GM10847 (cell line): ENCODE results near the gene SAMD4A.

Source experiments
- POLR2A ChIP-seq: IDR thresholded peaks from 2 replicates; pipeline ENCODE4 v1.6.1; 2011; ENCODE audit not compliant: insufficient read length; ENCODE audit errors: extremely low read depth

Gene SAMD4A

GRCh38 chr14:54603362-54603761 is 36.4 kb downstream of the SAMD4A start:
- no peak for TF ChIP-seq POLR2A

GRCh38 chr14:54606178-54606577 is 39.2 kb downstream of the SAMD4A start:
- no peak for TF ChIP-seq POLR2A

- no peak for TF ChIP-seq POLR2A
These were observed 39.8 kb downstream of the SAMD4A start for GRCh38 chr14:54606631-54607133.

GRCh38 chr14:54609576-54609975 is 42.6 kb downstream of the SAMD4A start:
- no peak for TF ChIP-seq POLR2A

GRCh38 chr14:54610051-54610977 is 43.4 kb downstream of the SAMD4A start:
- no peak for TF ChIP-seq POLR2A

- no peak for TF ChIP-seq POLR2A
These were observed 47.4 kb downstream of the SAMD4A start for GRCh38 chr14:54614296-54614695.

GRCh38 chr14:54617467-54617866 is 50.5 kb downstream of the SAMD4A start:
- no peak for TF ChIP-seq POLR2A

GRCh38 chr14:54621686-54622085 is 54.8 kb downstream of the SAMD4A start:
- no peak for TF ChIP-seq POLR2A

- no peak for TF ChIP-seq POLR2A
These were observed 55.4 kb downstream of the SAMD4A start for GRCh38 chr14:54622192-54622958.

GRCh38 chr14:54623279-54624004 is 56.5 kb downstream of the SAMD4A start:
- no peak for TF ChIP-seq POLR2A

- TF ChIP-seq POLR2A, result no peak
These were observed 58.2 kb downstream of the SAMD4A start for GRCh38 chr14:54625112-54625511.

GRCh38 chr14:54627219-54627539 is 60.3 kb downstream of the SAMD4A start:
- TF ChIP-seq POLR2A, result no peak

- TF ChIP-seq POLR2A, result no peak
These were observed 60.8 kb downstream of the SAMD4A start for GRCh38 chr14:54627540-54628363.

- TF ChIP-seq POLR2A, result no peak
These were observed 62.3 kb downstream of the SAMD4A start for GRCh38 chr14:54629183-54629582.
